Kidney epithelial cell (primary cell): ENCODE data around the gene RNF41. TPM values are rescaled to one million over a fixed set of nuclear protein-coding genes. Genes with fewer than 3 reads are reported as not detected.

Experiments used
- DNase-seq: peaks from one replicate; pipeline ENCODE4 v3.0.0-alpha.2; 2010; ENCODE audit warnings: low read depth
- H3K27me3 ChIP-seq: 2 replicates; pipeline ENCODE4 v1.6.0; 2011; ENCODE audit warnings: low read length; ENCODE audit not compliant: control insufficient read depth, insufficient read depth
- H3K36me3 ChIP-seq: 2 replicates; pipeline ENCODE4 v1.5.1; 2011; ENCODE audit warnings: low read length; ENCODE audit not compliant: control insufficient read depth, insufficient read depth
- H3K4me3 ChIP-seq: 2 replicates; pipeline ENCODE4 v1.5.1; 2011; ENCODE audit warnings: low read depth, mild to moderate bottlenecking, control low read depth, low read length
- total RNA-seq: library from RNA; depleted of rRNA; stranded (reverse); fragments of >200 nt; gene quantifications from 2 replicates; pipeline ENCODE4 v1.2.3, GENCODE V29; 2015
- TF ChIP-seq, protein P1 (sequence below): IDR thresholded peaks from 2 replicates; pipeline ENCODE4 v1.5.1; 2011; ENCODE audit warnings: mild to moderate bottlenecking, moderate library complexity, low read length, control low read depth, inconsistent platforms; ENCODE audit not compliant: insufficient read depth, poor library complexity, severe bottlenecking

Gene RNF41
- total RNA-seq, 1 donor from 2014 or later: 77.4 TPM

DNA sequence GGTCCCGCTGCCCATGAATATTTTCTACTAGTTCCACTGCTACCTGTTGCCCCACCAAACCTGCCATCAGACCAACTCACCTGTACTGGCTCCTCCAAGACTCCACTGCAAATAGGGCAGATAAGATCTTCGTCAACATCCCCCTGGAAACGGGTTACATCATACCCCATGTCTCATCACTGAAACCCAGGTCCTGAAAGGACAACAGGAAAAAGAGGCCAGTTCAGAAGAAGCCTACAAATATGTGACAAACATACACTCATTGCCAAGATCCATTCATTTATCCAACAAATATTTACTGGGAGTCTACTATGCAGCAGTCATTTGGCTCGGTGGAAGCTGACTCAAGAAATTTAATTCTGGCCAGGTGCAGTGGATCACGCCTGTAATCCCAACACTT lies 7.8 kb downstream of the RNF41 start:
- no peak for DNase-seq
- no peaks in the 10 kb centered on the region for H3K27me3 ChIP-seq
- TF ChIP-seq, protein P1, sequence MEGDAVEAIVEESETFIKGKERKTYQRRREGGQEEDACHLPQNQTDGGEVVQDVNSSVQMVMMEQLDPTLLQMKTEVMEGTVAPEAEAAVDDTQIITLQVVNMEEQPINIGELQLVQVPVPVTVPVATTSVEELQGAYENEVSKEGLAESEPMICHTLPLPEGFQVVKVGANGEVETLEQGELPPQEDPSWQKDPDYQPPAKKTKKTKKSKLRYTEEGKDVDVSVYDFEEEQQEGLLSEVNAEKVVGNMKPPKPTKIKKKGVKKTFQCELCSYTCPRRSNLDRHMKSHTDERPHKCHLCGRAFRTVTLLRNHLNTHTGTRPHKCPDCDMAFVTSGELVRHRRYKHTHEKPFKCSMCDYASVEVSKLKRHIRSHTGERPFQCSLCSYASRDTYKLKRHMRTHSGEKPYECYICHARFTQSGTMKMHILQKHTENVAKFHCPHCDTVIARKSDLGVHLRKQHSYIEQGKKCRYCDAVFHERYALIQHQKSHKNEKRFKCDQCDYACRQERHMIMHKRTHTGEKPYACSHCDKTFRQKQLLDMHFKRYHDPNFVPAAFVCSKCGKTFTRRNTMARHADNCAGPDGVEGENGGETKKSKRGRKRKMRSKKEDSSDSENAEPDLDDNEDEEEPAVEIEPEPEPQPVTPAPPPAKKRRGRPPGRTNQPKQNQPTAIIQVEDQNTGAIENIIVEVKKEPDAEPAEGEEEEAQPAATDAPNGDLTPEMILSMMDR: no peak
- H3K36me3 ChIP-seq: peaks cover 7% of the 10 kb centered on the region
- no peak overlapping the region for H3K4me3 ChIP-seq

DNA sequence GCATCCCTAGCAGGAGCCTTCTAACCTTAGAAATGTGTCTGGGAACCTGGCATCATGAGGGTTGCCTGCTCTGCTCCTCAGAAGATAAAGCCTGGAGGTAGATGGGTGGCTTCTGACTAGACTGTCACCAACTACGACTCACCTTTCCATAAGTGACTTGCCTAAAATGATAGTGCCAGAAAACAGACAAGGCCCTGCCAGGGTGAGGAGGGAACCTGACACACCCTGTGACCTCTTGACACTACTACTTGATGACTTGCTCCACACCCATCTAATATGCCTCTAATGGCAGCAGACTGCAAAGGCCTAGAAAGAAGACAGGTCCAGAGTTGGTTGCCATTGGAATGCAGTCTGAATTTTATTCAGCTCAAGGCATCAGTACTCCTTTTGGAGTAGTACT lies 9.4 kb downstream of the RNF41 start:
- Histone ChIP-seq H3K27me3 (no peaks in the 10 kb centered on the region), H3K4me3 (no peak overlapping the region), H3K36me3 (peaks cover 5% of the 10 kb centered on the region)
- DNase-seq: no peak
- TF ChIP-seq, protein P1: no peak

DNA sequence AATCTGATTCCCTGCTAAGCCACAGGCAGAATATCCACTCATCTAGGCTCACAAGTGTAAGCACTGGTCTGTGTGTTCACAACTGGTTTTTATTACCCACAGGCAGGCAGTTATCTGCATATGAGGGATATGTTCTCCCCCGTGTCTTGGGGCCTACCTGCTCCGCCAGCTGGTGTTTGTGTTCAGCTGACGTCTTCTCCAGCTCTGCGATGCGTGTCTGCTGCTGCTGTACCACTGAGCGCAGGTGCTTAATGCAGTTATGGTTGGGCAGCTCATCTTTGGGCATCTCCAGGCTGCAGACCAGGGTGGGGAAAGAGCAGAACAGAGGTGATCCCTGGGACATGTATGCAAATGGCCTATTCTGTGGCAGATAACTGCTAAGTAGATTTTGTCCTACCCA lies 13.7 kb downstream of the RNF41 start:
- no peak for DNase-seq
- TF ChIP-seq, protein P1: no peak
- Histone ChIP-seq H3K4me3 (no peak overlapping the region), H3K36me3 (peaks cover 9% of the 10 kb centered on the region), H3K27me3 (no peaks in the 10 kb centered on the region)

DNA sequence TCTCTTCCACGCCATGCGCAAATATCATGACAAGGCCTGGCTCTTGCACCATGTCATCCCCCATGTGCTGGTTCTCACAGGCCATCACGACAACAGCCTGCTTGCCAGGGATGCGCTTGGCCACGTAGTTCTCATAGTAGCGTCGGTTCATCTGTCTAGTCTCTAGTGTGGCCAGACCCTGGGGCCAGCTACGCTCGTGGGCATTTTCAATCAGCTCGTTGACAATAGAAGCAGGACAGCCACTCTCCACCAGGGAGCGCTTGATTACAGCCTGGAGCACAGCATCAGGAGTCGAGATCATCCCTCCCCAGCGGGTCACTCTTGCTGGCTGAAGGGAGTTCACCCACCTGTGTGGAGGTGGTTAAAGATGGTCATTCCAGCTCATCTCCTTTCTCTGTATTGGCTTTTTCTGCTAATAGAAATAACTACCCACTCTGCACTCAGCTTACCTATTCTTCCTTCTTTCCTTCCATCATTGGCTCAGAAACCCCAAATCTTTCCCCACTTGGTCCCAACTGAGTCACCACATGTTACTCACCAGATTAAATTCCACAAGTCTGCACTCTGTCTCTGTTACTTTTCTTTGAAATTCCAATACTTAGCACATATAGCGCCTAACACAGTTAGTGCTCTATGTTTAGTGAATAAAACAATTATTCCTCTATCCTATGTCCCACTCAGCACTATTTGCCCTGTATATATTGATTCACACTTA lies 15.1 kb downstream of the RNF41 start:
- Histone ChIP-seq H3K36me3 (peaks cover 7% of the 10 kb centered on the region), H3K27me3 (no peaks in the 10 kb centered on the region), H3K4me3 (no peak overlapping the region)
- no peak for DNase-seq
- TF ChIP-seq, protein P1: peak; percentile 65

DNA sequence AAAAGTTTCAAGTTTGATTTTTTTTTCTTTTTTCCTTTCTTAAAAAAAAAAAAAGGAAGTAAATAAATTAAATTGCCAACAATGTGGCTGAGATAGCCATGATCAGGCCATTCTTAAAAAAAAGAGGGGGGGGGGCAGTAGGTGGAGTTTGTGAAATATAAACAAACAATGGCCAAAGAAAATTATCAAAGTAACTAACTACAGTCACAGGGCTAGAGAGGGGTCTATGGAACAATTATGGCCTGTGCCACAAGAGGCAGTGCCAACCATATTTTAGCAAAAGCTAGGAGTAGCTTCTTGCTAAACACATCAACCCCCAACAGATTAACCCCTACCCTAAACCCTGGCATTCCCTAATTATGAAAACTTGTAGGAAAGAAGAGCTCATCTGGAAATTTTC lies 16.3 kb downstream of the RNF41 start:
- no peaks in the 10 kb centered on the region for H3K27me3 ChIP-seq
- DNase-seq: no peak
- H3K36me3 ChIP-seq: peaks cover 7% of the 10 kb centered on the region
- TF ChIP-seq, protein P1: no peak
- H3K4me3 ChIP-seq: no peak overlapping the region

DNA sequence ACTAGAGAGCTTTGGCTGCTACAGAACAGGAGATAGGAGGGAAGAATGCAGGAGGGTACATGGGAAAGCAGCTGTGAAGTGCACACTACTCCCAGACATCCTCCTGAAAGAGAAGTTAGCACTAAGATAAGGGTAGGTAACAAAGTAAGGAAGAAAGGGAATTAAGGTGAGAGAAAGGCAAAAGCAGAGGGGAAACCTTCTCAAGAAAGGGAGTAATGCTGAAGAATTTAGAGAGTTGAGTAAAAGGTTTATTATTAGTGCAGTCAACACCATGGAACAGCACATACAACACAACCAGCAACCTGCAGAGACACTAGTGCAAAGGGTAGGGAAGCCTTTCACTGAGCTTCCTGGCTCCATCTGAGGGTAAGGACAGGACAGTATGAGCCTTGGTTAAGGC lies 17.4 kb downstream of the RNF41 start:
- no peak for DNase-seq
- H3K36me3 ChIP-seq: peaks cover 4% of the 10 kb centered on the region
- H3K4me3 ChIP-seq: no peak overlapping the region
- no peaks in the 10 kb centered on the region for H3K27me3 ChIP-seq
- TF ChIP-seq, protein P1: no peak
